Ishikawa (cell line): Measurements from ENCODE around the gene RTN3.

ENCODE experiments used
- EP300 ChIP-seq: IDR thresholded peaks from 2 replicates; pipeline ENCODE4 v1.6.1; 2012; ENCODE audit warnings: borderline replicate concordance
- NFIC ChIP-seq: IDR thresholded peaks from 2 replicates; pipeline ENCODE4 v1.6.1; 2012
- REST ChIP-seq: IDR thresholded peaks from 2 replicates; pipeline ENCODE4 v1.6.1; 2012; ENCODE audit warnings: low read depth, mild to moderate bottlenecking

DNA sequence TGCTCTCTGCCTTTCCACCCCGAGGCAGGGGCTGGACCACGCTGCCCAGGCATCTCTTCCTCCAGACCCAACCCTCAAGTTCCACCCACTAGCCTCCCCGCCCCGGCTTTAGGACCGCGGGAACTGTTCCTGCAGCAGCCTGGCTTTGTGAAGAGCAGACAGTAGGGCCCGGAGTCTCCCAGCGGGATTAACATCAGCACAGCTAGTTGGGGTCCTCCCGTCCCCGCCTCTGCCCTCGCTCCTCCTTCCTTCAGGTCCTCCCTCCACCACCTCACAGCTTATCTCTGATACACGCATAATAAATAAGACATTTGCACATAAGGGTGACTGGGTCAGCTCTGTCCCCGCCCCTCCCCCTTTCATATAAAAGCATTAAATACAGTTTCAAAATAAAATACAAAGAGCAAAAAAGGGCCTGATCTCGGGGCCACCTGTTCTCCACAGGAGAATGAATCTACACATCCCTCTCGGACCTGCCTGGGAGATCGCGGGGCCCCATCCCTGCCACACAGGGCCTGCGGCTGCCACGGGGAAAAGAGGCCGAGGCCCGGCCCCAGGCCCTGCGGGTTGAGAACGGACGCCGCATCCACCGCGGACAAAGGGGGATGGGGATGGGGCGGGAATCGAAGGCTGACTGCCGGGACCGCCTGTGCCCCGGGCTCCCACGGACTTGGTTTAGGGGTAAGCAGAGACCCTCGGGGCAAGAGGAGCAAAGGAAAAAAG lies 80.8 kb downstream of the RTN3 start:
- no peak for TF ChIP-seq EP300
- TF ChIP-seq REST, result no peak
- no peak for TF ChIP-seq NFIC
